ENCODE results near the gene KEL.

Gene KEL

GRCh38 chr7:142927085-142927745 is 34.9 kb downstream of the KEL start:
- peak; percentile 21 for DNase-seq

DNA sequence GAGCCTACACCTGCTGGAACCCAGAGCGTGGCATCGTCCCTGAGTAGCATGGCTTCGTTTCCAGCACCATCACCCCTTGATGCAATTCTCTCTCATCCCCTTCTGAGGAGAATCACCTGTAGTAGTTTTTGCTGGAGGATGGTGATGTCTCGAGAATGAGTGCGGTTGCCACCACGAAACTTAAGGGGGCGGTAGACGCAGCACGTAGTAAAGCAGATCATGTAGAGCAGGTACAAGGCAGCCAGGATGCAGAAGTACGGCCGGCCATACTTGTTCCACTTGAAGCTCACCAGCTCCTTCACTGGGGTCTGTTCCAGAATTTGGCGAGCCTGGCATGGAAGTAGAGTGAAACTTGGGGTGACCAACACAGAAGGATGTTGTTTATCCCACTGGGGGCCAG is 36.8 kb downstream of the KEL start:
- DNase-seq, result no peak

DNA sequence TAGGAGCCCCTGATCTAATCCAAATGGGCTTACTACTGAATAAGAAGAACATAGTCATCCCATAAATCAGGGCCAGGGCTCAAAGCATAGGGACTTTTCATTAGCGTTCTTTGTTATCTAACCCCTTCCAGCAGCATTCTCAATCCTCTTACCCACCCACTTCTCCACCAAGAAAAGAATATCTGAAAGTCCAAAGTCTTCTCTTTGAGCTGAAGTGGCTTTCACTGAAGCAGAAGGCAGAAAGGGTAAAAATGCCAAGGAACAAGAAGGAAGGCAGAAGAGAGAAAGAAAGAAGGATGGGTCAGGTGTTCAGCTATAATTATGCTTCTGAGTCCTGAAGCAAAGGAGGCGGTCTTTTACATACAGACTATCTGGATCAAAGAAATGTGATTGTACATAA is 38.8 kb downstream of the KEL start:
- DNase-seq, result no peak

DNA sequence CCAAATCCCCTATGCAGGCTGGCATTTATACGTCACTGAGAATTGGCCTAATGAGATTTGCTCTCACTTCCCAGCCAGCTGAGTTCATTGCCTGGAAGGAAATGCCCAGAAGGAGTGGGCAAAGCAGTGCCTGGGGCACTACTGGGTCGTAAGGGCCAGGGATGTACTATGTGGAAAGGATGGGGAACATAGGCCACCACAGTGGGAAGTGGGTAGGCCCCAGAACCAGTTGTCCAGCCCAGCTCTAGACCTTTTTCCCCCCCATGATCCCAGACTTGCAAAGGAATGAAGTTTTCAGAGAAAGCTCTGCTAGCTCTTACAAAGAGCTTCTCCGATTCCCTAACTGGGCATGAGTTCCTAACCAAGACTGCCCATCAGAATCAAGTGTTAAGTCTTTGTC is 42.5 kb downstream of the KEL start:
- DNase-seq, result no peak

DNA sequence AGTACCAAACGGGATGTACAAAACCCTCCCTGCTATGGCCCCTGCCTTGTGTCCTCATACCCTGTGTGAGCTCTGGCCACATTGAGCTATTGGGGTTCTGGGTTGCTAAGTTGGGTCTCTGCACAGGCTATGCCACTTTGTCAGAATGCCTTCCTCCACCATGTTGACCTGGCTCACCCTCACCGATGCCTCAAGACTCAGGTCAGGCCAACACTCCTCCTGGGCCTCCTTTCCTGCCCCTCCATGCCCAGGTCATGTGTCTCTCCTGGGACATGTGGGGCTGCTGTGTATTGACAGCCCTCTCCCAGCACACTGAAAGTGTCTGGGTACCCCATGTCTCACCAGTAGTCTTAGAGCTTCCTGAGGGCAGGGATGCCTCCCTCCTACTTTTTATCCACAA is 43.3 kb downstream of the KEL start:
- no peak for DNase-seq

DNA sequence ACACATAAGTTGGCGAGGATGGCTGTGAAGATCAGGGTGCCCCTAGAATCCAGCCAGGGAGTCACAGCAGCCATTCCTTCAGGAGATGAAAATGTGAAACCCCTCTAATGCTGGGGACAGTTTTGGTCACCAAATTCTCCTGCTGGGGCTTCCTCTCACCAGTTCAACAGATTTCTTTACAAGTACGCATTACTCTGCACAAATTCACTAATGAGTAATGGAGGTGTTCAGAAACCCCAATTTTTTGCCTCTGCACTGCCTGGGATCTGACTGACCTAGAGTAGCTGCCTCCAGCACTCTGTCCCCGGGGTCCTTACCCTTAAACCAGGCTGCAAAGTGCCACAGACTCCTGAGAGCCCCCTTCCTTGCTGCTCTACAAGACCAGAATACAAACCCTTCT is 44.7 kb downstream of the KEL start:
- DNase-seq, result no peak

GRCh38 chr7:142916508-142916907 is 45.7 kb downstream of the KEL start:
- no peak for DNase-seq

GRCh38 chr7:142915315-142915714 is 46.8 kb downstream of the KEL start:
- DNase-seq, result no peak

DNA sequence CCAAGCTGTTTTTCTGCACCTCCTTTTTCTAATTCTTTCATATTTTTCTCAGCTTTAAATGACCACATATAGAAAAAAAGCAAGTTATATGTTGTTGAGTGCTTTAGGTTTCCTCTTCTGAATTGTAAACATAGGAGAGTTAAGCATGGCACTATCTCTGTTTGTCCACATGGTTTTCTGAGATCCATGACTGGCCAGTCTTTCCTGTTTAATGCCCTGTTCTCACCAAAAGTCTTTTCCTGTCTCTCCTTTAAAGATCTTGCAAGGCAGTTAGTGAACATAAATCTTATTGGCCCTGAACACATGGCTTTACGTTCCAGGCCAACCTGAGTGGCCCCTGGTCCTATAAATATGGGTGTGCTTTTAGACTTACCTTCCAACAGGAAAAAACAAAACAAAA is 48.0 kb downstream of the KEL start:
- DNase-seq, result no peak

GRCh38 chr7:142913566-142913965 is 48.6 kb downstream of the KEL start:
- DNase-seq, result no peak

GRCh38 chr7:142913051-142913450 is 49.1 kb downstream of the KEL start:
- no peak for DNase-seq

DNA sequence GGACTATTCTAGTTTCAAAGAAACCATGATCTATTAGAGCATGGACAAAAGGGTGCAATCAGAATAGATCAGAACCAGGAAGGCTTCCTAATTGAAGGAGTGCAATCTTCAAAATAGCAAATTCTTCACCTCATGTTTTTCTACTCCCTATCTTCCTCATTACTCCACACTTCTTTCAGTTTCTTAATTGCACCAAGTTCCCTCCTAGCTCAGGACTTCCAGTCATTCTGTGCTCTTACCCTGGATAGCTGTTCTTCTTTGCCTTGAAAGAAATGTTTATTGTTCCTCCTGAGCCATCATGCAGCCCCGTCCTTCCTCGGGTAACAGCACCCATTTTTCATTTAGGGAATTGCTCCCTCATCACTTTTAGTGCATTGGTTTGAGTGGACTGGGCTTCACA is 51.7 kb downstream of the KEL start:
- no peak for DNase-seq

GRCh38 chr7:142910031-142910433 is 52.1 kb downstream of the KEL start:
- DNase-seq, result no peak

DNA sequence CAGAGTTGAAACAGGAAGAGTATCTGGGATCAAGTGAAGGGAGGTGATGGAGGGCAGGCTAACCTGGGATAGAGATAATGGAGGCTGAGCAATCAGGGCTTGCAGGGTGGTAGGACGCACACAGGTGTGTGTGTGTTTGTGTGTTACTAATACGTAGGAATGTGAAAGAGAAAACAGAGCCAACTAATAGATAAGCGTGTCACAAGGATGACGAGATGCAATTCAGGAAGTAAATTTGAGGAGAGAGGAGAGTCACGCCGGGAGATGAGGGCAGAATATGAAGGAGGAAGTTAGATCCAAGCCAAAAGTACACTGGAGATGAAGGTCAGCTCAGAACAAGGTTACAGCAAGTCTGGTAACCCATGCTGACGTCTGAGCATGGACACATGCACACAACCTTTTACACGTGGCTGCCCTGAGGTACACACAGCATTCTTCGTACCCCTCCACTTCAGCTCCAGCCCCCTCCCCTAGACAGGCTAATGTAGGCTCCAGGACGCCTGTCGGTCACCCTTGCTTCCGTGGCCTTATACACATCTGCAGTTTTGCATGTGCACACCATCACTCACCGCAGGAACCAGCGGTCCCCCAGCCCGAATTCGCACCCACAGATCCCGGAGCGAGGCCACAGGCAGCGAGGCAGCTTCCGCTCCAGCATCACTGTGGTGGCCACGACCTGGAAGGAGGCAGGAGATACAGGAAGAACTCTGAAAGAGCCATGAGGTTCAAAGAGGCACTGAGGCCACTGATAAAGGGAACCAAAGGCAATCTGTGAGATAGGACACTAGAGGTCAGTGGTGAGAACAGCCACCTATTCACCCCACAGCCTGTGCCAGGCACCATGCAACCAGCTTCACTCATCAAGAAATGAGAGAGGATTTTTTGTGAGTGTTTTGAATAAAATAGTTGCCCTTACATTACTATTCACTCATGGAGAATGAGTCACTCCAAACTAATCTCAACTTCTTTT is 53.0 kb downstream of the KEL start:
- no peak for DNase-seq

DNA sequence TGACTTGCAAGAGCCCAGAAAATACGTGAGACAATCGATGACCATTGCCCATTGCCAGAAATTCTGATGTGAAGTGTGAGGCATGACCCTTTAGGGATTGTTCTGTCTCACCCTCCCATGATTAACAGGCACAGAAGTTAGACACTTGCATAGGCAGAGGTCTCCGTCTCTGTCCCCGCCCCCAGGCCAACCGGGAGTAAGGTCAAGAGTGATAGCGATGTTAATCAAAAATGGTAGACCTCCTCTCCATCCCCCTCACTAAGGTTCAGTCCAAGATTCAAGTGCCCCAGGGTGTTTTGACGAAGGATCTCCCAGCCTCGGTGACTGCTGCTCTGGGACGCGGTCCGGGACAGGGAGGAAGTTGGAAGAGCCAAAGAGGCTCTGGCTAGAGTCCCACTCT is 53.9 kb downstream of the KEL start:
- no peak for DNase-seq

- no peak for DNase-seq
These were observed 55.5 kb downstream of the KEL start for GRCh38 chr7:142906643-142907042.

GRCh38 chr7:142905759-142906158 is 56.4 kb downstream of the KEL start:
- no peak for DNase-seq

DNA sequence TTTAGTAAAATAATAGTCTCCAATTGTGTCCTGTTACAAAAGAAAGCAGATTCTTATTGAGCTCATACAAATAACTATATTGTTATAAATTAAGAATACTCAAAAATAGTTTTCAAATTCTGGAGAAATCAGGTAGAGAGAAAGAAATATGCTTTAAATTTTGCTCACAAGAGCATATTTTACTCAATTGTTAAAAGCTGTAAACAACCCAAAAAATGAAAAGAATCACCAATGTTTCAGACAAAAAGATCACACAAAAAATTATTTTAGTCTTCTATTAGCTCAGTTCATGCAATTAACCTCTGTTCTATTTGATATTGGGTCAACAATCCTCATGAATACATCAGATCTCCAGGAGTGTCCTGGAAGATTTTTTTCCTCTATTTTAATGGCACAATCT is 58.0 kb downstream of the KEL start:
- DNase-seq, result no peak

DNA sequence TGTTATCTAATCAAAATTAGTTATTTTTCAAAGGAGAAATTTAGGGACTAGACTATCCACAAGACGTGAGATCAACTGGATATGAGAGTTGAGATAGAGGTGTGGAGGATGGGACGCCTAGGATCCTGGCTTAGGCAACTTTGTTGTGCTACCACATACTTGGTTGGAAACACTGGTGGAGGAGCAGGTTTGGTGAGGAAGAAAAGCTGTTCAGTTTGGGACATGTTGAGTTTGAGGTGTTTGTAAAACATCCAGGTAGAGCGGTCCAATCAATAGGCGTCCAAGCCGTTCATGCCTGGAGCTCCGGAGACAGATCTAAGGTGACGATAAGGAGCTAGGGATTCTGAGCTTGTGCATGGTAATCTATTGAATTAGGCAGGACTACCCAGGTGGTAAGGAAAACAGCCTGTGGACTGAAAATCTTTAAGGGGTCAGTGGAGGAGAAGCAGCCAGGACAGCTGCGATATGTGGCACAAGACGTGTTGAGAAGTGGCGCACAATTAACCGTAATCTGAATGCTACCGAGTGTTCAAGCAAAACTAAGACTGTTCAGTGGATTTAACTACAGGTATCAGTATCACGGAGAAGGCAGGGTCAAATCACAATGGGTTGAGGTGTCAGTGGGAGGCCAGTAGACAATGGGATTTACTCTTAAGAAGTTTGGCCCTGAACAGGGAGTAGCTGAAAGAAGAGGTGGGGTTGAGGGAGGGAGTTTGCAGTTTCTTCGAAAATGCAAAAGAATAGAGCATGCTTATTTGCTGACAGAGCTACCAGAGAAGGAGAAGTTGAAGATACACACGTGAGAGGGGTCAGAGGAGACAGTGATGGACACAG is 60.5 kb downstream of the KEL start:
- DNase-seq, result no peak

GRCh38 chr7:142899661-142900060 is 62.5 kb downstream of the KEL start:
- DNase-seq, result no peak

DNA sequence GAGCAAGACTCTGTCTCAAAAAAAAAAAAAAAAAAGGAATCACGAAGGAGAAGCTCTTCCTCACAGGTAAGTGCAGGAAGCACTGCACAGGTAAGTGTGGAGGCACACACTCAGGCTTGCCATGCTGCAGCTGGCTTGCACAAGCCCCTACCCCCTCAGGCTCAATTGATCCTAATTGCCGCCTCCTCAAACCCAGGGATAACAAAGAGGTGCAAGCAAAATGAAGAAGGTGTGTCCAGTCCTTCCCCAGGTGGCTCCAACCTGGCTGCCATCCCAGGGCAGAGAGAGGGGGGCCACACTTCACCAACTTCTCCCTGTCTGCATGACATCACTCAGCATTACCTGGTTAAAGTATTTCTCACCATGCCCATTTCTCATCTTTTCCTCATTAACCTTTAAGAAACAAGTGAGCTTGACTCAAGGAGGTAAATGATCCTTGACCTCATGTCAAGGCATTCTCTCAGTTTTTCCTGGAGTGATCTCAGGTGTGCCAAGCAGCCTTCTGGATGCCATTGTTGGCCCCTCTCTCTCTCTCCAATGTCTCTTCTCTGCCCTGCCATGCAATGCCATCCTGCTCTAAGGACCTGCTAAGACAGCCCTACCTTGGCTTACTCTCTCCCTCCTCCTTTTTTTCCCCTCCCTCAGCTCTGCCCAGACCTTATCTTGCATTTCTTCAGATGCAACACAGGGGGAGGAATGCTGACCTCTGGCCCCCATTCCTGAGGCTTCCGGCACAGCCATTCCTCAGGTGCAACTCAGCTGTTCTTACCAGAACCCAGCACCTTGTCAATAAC is 63.6 kb downstream of the KEL start:
- DNase-seq, result no peak

DNA sequence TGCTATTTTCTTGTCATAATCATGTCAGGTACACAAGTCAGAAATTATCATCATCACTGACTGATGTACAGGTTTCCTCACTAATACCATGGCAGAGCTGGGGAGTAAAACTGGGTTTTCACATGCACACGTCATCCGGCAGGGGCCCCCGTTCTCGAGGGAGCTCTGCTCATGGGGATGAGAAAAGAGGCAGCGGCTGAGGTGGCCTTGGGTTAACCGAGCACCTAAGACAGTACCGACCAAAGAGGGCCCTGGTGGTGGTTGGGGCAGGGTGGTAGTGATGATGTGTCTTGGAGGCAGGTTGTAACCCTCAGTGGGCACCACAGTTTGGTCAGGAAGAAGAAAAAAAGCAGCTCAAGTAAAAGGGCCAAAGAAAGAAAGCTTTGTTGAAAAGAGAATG is 64.5 kb downstream of the KEL start:
- no peak for DNase-seq
